Ureter (tissue), 1 donor: ENCODE data around the gene AMER2. TPM values are rescaled to one million over a fixed set of nuclear protein-coding genes. Genes with fewer than 3 reads are reported as not detected.

ENCODE experiments used
- DNase-seq: peaks from one replicate; pipeline ENCODE4 v3.0.0-alpha.2; 2020; ENCODE audit warnings: low spot score
- total RNA-seq: library from RNA; stranded (reverse); gene quantifications from one replicate; pipeline ENCODE4 v1.2.4, GENCODE V29; 2023
- donor health status: DM: yes; HTN: yes; CAD: no.

Gene AMER2
- not detected for total RNA-seq

DNA sequence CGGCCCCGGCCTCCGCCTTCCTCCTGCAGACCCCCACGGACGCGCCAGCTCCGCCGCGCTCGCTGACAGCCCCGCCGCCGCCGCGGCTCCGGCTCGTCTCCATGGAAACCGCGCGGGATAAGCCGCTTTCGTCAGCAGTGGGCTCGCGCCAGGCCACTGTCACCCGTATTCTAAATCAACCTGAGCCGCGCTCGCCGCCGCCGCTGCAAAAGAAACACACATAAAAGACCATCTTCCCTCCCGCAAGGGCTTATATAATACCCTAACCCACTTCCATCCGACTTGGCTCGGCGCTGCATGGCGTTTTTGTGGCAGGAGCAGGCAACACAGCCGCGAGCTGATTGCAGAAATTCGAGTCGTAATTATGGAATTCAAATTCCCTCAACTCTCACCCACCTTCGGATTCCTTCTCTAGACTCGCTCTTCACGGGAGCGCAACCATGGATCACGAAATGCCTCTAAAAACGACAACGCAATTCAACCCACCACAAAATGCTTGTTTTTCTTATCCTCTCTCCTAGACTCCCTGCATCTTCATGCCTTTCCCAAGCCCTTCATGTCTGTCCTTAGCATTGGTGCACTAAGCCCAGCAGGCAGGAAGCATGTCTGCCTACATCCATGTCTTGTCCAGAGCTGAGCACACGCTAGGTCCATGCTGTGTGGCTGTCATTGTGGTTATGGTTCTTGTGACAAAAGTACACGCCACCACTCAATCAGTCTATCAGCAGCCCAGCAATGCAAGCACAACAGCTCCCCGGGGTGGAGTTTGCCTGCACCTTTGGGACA, at the start of gene AMER2:
TSS of gene AMER2 (minus strand) at position 772 of the 786 bp plus-strand sequence. CDS start at position 103, 669 bp downstream.
- peak; percentile 39 for DNase-seq

- no peak for DNase-seq
Measured at GRCh38 chr13:25218019-25218418, 45.9 kb upstream of the AMER2 start.

- DNase-seq = no peak
Measured at GRCh38 chr13:25217023-25217885, 45.2 kb upstream of the AMER2 start.

GRCh38 chr13:25215253-25215575, 43.1 kb upstream of the AMER2 start:
- no peak for DNase-seq

- no peak for DNase-seq
Measured at GRCh38 chr13:25214491-25215252, 42.6 kb upstream of the AMER2 start.

DNA sequence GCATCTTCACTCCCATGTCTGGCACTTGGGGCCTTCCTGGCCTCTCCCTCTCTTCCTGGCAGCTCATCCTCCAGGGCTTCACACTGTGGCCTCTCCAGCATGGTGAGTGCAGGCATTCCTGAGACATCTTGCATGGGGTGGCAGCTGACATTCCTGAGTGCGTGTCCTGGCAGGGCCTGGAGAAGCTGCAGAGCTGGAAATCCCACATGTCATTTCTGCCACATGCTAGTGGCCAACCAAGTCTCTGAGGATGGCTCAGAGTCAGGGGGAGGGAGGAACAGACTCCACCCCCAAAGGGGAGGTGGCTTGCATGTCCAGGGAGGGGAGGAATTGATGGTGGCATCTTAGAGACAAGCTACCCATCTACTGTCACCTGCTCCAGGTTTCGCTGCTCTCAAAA, 41.6 kb upstream of the AMER2 start:
- no peak for DNase-seq

DNA sequence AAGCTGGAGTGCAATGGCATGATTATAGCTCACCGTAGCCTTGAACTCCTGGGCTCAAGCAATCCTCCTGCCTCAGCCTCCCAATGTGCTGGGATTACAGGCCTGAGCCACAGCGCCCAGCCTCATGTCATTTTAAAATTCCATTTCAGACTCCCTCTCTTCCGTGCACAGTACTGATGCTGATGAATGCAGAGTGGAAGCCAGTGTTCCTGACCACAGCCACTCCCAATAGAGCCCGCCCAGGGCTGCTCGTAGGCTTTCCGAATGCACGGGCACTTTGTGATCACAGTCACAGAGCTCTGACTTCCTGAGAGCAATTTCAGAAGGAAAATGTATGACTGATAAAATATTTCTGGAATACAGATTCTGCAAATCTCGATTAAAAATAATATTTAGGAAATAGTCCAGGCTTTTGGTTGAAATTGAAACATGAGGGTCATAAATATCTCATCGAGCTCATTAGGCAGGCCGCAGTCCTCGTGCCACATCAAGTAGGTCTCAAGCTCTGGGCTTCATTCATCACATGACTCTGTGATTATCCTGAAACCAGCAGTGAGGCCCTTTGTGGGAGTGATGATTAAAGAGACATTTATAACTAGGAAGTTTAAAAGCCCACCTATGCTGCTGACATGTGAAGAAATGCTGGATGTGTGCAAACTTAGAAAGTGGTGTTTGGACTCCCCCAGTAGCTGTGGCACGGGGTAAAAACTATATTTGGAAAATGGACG, 38.9 kb upstream of the AMER2 start:
- no peak for DNase-seq

GRCh38 chr13:25207291-25207810, 35.3 kb upstream of the AMER2 start:
- no peak for DNase-seq

DNA sequence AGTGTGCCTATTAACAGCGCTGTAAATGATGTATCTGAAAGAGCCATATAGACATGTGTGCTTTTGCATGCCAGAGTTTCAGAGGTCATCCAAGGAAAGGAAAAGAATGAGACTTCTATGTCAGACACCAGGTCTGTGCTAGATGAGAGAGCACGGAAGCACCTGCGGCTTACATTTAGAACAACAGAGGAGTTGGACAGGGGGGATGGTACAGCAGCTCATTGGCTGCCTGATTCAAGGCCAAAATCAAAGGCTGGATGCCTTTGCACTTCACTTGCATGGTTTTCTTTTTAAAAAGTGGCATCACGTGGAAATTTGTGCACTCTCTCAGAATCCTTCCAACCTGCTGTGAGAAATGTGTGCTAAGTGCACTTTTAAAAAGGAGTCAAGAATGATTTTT, 32.8 kb upstream of the AMER2 start:
- no peak for DNase-seq

DNA sequence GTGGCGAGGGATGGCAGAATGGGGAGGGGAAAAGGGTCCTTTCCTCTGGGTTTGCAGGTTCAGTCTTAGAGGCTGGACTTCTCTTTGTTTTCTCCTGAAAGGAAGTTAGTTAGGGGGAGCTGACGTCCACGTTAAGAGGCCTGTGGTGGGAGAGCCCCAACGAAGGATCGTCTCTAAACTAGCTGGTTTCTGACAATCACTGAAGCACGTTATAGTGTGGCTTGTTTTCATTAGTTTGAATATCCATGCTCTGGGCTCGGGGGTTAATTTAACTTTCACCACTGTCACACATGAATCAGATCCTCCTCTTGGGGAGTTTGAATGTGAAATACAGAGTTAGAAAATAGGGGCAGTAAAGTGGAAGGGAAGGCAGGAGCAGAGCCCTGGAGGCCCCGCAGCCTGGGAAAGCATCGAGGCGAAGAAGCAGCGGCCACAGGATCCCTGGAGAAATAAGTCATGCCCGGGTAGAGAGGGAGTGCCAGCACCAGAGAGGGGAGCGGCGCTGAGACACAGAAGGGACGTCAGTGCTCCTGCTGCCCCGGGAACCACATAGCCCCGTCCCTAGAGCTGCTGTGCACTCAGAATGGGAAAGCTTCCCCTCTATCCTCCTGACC, 31.1 kb upstream of the AMER2 start:
- no peak for DNase-seq

DNA sequence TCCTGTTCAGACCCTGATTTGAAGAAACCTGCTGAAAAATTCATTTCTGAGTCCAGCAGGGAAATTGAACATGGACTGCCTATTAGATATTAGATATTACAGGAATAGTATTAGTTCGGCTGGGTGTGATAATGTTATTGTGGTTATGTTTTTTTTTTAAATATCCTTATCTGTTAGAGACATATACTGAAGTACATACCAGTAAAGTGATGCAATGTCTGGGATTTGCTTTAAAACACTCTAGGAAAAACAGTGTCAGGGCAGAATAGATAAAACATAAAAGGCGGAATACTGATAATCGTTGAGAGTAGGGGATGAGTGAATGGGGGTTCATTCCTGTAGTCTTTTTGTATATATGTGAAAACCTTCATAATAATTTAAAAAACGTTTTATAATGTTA, 28.7 kb upstream of the AMER2 start:
- DNase-seq = no peak

DNA sequence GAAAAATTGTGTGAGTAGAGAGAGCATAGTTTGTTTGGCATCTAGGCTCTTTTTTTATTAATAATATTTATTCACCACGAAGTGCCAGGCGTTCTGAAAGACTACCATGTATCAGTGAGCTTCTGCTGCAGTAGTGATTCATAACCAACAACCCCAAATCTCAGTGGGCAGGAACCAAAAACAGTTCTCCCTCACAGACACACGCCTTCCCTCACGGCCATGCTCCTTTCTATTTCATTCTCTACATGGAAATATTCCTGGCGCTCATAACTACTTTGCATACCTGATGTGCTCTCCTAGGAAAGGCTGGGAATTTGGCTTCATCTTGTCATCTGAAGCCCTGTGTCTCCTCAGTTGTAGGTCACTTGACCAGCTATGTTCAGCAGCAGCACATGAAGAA, 26.6 kb upstream of the AMER2 start:
- DNase-seq = no peak

DNA sequence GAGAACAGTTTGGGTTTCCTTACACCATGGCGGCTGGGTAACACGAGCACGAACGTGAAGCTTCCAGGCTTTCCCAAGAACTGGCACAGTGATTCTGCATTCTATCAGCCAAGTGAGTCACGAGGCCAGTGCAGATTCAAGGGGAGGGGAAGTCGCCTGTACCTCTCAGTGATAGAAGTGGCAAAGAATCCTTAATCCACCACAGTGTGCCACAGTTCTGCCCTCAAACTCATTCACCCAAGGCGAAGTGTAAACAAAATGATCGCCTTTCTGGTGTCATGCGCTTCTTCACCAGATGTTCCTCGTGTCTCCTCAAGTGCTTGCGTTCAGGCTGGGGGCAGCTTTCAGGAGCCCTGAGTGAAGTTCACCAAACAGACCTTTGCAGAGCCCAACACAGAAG, 24.9 kb upstream of the AMER2 start:
- DNase-seq = no peak

DNA sequence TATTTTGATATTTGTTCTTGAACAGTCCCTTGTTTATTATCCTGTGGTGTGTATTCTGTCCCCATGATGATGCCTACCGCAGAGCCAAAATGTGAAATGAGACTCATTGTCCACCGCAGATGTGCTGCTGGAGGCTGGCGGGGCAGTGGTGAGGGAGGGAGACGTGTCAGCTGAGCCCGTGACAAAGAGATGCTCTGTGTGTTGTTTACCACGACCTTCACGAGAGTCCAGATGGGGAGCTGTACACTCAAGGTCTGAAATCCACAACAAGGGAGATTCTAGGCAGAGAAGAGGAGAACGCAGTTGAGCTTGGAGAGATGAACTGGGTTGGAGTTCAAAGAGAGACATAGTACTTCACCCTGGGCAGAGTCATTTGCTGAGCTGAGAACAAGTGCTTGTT, 20.8 kb upstream of the AMER2 start:
- DNase-seq = no peak

DNA sequence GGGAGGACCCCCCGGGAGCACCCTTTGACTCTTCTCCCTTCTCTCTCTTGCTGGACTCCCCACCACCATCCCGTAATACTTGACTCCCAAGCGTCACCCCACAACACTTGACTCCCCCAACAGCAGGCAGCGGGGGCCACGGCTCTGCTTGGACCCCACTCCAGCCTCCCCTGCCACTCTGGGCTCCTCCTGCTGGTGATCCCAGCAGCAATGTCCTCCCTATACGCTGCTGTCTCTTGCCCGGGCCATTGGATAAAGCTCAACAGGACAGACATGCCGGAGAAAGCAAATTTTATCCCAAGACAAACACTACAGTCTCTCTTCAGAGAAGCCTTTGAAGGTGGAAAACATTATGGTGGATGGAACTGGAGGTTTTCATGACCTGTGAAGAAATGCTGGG, 20.4 kb upstream of the AMER2 start:
- no peak for DNase-seq

- DNase-seq = no peak
Measured at GRCh38 chr13:25192052-25192451, 20.0 kb upstream of the AMER2 start.

DNA sequence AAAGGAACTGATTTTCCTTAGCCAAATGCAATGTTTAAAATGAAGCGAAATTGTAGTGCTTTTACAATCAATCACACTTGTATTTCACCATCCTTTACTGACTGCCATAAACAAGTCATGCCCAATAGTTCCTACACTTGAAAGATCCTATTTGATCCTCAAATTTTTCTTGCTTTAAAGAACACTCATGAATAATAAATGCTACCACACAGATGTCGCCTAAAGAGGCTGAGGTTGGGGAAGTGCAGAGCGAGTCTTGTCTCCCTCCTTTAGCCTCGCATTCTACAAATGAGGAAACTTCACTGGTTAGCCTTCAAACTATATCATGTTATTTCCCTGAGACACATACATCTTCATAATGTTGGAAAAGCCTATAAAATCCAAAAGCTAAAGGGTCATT, 18.7 kb upstream of the AMER2 start:
- no peak for DNase-seq

DNA sequence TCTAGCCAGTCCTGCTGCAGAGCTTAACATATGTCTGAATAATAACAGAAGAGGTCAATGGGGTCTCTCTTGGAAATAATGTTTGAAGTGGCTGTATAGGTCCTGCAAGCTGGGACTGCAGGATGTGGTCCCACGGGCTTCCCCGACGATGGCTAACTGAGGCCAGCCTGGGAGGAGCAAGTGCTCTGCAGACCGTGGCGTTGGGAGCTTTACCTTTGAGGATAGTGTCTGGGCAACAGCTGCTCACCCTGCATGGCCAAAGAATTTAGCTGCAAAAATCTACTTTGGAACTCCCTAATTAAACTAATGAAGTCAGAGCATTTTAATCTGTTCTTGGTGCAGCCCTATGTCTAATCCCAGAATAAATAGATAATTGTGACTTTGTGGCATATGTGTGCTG, 18.2 kb upstream of the AMER2 start:
- DNase-seq = no peak

DNA sequence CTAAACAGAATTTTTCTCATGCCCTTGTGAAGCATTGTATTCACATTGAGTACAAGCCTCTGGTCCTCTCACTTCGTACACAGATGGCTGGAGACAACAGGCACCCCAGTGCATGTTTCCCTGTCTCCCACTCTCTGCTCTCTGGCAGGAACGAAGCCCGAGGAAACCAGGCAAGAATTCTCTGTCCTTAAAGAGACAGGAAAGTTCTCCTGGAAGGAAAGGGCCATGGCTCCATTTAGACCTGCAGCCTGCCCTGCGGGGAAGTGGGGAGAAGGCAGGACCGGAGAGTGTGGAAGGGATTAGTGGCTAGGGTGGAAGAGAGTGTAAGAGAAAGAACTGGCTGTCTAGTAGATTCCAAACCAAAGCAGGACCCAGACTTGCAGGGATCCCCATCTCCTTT, 15.5 kb upstream of the AMER2 start:
- no peak for DNase-seq

DNA sequence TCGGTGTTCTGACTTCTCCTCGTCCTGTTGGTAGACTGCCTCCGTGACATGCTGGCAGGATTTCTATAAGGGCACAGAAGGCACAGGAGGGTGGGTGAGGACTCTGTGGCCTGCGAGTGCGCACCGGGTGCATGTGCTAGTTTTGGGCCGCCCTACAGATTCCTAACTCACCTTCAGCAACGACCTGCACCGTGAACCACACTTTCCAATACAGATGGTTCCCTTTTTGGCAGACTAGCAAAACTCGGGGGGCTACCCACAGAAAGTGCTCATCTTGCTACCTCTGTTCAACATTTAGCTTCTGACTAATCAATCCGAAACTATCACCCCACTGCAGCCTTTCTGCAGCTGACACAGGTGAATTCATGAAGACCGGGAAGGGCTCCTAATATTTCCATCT, 14.1 kb upstream of the AMER2 start:
- DNase-seq = no peak

GRCh38 chr13:25181597-25181996, 9.5 kb upstream of the AMER2 start:
- no peak for DNase-seq
